Spleen (tissue), 11 donors: ENCODE measurements around the gene PRSS57. TPM values are rescaled to one million over a fixed set of nuclear protein-coding genes. Genes with fewer than 3 reads are reported as not detected.
A peak's percentile ranks its signal among the peaks of the same experiment; 100 is the strongest.

Experiments
- DNase-seq: peaks from one replicate; pipeline ENCODE4 v3.0.0-alpha.2; 2020
- H3K27ac ChIP-seq, 8 donors: fragments of 200-600 bp; sonication (generic) in 7 of 8; 1 replicate in 4 of 8; 2 replicates in 4 of 8; pipeline versions ENCODE4 v1.5.0 to v1.8.0; 2016 to 2021; ENCODE audit warnings: inconsistent platforms in 4 of 8, mild to moderate bottlenecking in 4 of 8, moderate library complexity in 1 of 8
- H3K27me3 ChIP-seq, 7 donors: fragments of 200-600 bp; sonication (generic) in 6 of 7; replicated peaks in 1 of 7; 1 replicate in 4 of 7; 2 replicates in 3 of 7; pipeline versions ENCODE4 v1.5.0 to v1.8.0; 2016 to 2021; ENCODE audit warnings: inconsistent platforms in 3 of 7, mild to moderate bottlenecking in 1 of 7
- H3K36me3 ChIP-seq, 6 donors: fragments of 200-600 bp; sonication (generic) in 5 of 6; 1 replicate in 4 of 6; 2 replicates in 2 of 6; pipeline versions ENCODE4 v1.5.0 to v1.8.0; 2016 to 2021; ENCODE audit warnings: inconsistent platforms in 2 of 6
- H3K4me1 ChIP-seq, 6 donors: fragments of 200-600 bp; sonication (generic) in 5 of 6; 1 replicate in 3 of 6; 2 replicates in 3 of 6; pipeline versions ENCODE4 v1.5.0 to v1.8.0; 2016 to 2021; ENCODE audit warnings: inconsistent platforms in 3 of 6
- H3K4me3 ChIP-seq, 8 donors: fragments of 200-600 bp; sonication (generic) in 7 of 8; 1 replicate in 4 of 8; 2 replicates in 4 of 8; pipeline versions ENCODE4 v1.5.0 to v1.8.0; 2016 to 2021; ENCODE audit warnings: inconsistent platforms in 4 of 8, mild to moderate bottlenecking in 4 of 8, moderate library complexity in 2 of 8
- H3K9me3 ChIP-seq, 8 donors: fragments of 200-600 bp; sonication (generic) in 7 of 8; 1 replicate in 4 of 8; 2 replicates in 4 of 8; pipeline versions ENCODE4 v1.5.0 to v1.8.0; 2016 to 2021; ENCODE audit warnings: inconsistent platforms in 4 of 8
- CTCF ChIP-seq, 11 experiments: fragments of 200-600 bp in 7 of 11; fragments of 450-650 bp in 4 of 11; sonication (generic) in 4 of 11; IDR thresholded peaks in 8 of 11; conservative IDR thresholded peaks in 3 of 11; 1 replicate in 7 of 11; 2 replicates in 4 of 11; pipeline versions ENCODE4 v1.4.0 to v1.8.0; 2016 to 2021; ENCODE audit warnings: antibody characterized with exemption in 11 of 11, inconsistent platforms in 4 of 11, mild to moderate bottlenecking in 1 of 11
- POLR2A ChIP-seq, 3 donors: fragments of 450-650 bp; IDR thresholded peaks; one replicate each; pipeline ENCODE4 v1.5.1; 2017; ENCODE audit warnings: antibody characterized with exemption in 3 of 3, mild to moderate bottlenecking in 1 of 3
- POLR2AphosphoS5 ChIP-seq, 3 donors: sonication (generic); formaldehyde crosslinking; IDR thresholded peaks; one replicate each; pipeline ENCODE4 v1.5.1; 2017; ENCODE audit warnings: antibody characterized with exemption in 3 of 3
- WGBS, 5 donors: extraction: QIAGEN DNeasy Blood & Tissue Kit in 3 of 5; methylation state at CpG; one replicate each; pipeline versions ENCODE4 v1.1.5 to v1.1.7; 2013 to 2018; 5-methylcytosine and 5-hydroxymethylcytosine counted together
- intact Hi-C: fragments of 100-400 bp; cut with DNase I; formaldehyde crosslinking; loops from one replicate; pipeline ENCODE4 v1.15.0; 2023; ENCODE audit warnings: low total_unique reads
- polyA plus RNA-seq, 3 donors: library from polyadenylated mRNA; stranded (reverse); fragments of 200-250 nt; gene quantifications; one replicate each; pipeline ENCODE4 v1.2.1, GENCODE V29; 2013
- total RNA-seq, 7 donors: library from RNA; depleted of rRNA in 3 of 7; stranded (reverse); fragments of >200 nt in 3 of 7; fragmentation: NEBNext Ultra II Directional in 4 of 7; extraction: Animal tissue kit (Norgen Biotek cat#: 25700) in 4 of 7; gene quantifications; one replicate each; pipeline versions ENCODE4 v1.1.0 to v1.2.1, GENCODE V29; 2016 to 2021
- donor health status: healthy with polysubstance abuse.
- donor health status: DM: no; HTN: no; CAD: no; lungs with moderate emphysema.
- donor health status: DM: no; HTN: no; CAD: no.
- donor health status: Bipolar disorder and iron deficiency.
- donor health status: healthy.
- donor health status: DM: no; HTN: no; CAD: no.
- donor health status: DM: yes; HTN: yes; CAD: no.

Gene PRSS57
- total and polyA plus RNA-seq, 10 donors, result 0.24 to 2.5 (median 0.54) TPM; not detected in 2

- Histone ChIP-seq H3K4me3 (no peak overlapping the region), H3K4me1 (peaks cover 0 to 4% (median 1%) of the 10 kb centered on the region in 6 donors), H3K27ac (no peak overlapping the region), H3K27me3 (no peaks in the 10 kb centered on the region), H3K9me3 (no peaks in the 10 kb centered on the region), H3K36me3 (peaks cover 0 to 90% (median 70%) of the 10 kb centered on the region in 6 donors)
- WGBS, 5 donors, result 91 to 97% (median 93%) methylated on average over 35 to 48 of the region's 48 CpGs
- TF ChIP-seq CTCF (IDR thresholded peaks at IDR 0.05 in 8 of 11, conservative IDR thresholded peaks at IDR 0.05 in 3 of 11) (no peak), POLR2AphosphoS5 (IDR thresholded peaks at IDR 0.05) (peak in 2 of 3 donors; percentile 14 to 62), POLR2A (IDR thresholded peaks at IDR 0.05) (no peak)
- intact Hi-C loops, result no loop called here
- DNase-seq, result peak; percentile 72
Measured at GRCh38 chr19:646779-647565, 48.3 kb downstream of the PRSS57 start.

GRCh38 chr19:645912-646778 is 49.1 kb downstream of the PRSS57 start:
- Histone ChIP-seq H3K4me1 (peaks cover 0 to 4% (median 0%) of the 10 kb centered on the region in 6 donors), H3K27me3 (no peaks in the 10 kb centered on the region), H3K36me3 (peaks cover 0 to 82% (median 62%) of the 10 kb centered on the region in 6 donors), H3K27ac (no peak overlapping the region), H3K4me3 (no peak overlapping the region), H3K9me3 (no peaks in the 10 kb centered on the region)
- intact Hi-C loops, result no loop called here
- peak; percentile 74 for DNase-seq
- no peak for TF ChIP-seq CTCF (IDR thresholded peaks at IDR 0.05 in 8 of 11, conservative IDR thresholded peaks at IDR 0.05 in 3 of 11)
- TF ChIP-seq POLR2A (IDR thresholded peaks at IDR 0.05), result no peak
- TF ChIP-seq POLR2AphosphoS5 (IDR thresholded peaks at IDR 0.05), result peak; percentile 2 to 58 (median 20)
- 92 to 97% (median 94%) methylated on average over 53 to 62 of the region's 62 CpGs for WGBS, 5 donors

DNA sequence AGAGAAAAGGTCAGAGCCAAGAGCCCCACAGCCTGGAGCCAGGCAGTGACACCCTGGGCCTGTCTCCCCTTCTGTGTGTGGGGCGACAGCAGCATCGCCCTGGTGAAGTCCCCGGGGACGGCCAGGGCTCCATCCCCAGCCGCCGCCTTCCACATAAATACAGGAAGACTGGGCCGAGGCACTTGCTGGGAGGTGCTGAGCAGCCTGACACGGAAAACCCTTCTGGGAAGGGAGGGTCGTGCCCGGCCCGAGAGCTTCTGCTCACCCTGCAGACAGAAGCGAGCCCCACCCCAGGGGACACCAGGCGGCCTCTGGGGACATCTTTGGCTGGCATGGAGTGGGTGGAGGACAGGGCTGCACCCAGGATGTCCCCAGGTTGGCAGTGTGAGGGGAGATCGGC is 50.5 kb downstream of the PRSS57 start:
- H3K27me3 ChIP-seq, result peaks cover 0 to 6% (median 0%) of the 10 kb centered on the region in 7 donors
- H3K27ac ChIP-seq, result no peak overlapping the region
- H3K4me3 ChIP-seq, result no peak overlapping the region
- intact Hi-C loops, result no loop called here
- WGBS, 5 donors, result 79 to 90% (median 81%) methylated on average over 7 to 14 of the region's 14 CpGs
- peaks cover 0 to 68% (median 50%) of the 10 kb centered on the region in 6 donors for H3K36me3 ChIP-seq
- peak; percentile 61 for DNase-seq
- H3K9me3 ChIP-seq, result no peaks in the 10 kb centered on the region
- TF ChIP-seq POLR2AphosphoS5 (IDR thresholded peaks at IDR 0.05), result peak in 1 of 3 donors; percentile 20
- no peak for TF ChIP-seq CTCF (IDR thresholded peaks at IDR 0.05 in 8 of 11, conservative IDR thresholded peaks at IDR 0.05 in 3 of 11)
- no peak for TF ChIP-seq POLR2A (IDR thresholded peaks at IDR 0.05)
- H3K4me1 ChIP-seq, result peaks cover 0 to 16% (median 6%) of the 10 kb centered on the region in 6 donors
